Measurements from ENCODE around the gene WIF1.

Gene WIF1

DNA sequence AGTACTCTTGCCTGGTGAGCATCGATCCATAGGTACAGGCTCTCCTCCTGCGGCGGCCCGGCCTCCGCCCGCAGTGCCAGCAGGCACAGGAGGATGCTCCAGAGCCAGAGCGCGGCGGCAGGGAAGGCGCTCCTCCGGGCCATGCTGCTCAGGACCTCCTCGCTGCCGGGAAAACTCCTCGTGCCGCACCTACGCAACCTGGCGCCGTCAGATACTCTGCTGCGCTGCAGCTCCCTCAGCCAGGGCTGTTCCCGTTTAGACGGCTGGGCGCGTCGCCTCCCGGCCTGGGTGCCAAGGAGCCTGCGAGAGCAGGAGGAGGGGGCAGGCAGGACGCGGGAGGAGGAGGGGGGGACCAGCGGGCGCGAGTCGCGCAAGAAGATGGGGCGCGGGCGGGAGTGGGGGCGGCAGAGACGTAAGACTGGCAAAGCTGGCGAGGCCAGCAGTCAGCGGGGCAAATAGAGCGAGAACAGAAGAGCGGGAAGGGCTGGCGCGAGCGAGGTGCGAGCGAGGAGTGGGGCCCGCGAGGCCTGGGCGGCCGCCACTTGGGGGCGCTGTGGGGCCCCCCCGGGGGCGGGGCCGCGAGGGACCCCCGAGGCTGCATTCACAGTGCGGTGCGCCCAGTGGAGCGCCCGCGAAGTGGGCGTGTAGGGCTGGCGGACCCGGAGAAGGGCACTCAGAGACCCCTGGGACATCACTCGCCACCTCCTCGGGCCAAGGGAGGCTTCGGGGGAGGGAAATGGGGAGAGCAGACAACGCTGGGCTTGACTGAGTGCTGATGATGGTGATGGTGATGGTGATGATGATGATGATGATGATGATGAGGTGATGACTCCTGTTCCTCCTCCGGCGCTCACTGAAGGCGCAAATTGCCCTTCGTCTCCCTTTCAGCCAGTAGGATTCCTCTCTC lies at the start of gene WIF1:
TSS of gene WIF1 (minus strand) at position 257 of the 907 bp plus-strand sequence. CDS start at position 143, 114 bp downstream.
- in situ Hi-C loops (cut with HindIII; ENCODE audit: low sequenced_read_pairs) = no loop called here
- TF ChIP-seq CTCF (IDR thresholded peaks at IDR 0.05; ENCODE audit: low read depth, low read length, missing control alignments) = peak; percentile 38
- H3K4me3 ChIP-seq (ENCODE audit: low read depth, low read length) = peak within 1 kb of the TSS; percentile 28
- no peak for DNase-seq (ENCODE audit: low read depth)

DNA sequence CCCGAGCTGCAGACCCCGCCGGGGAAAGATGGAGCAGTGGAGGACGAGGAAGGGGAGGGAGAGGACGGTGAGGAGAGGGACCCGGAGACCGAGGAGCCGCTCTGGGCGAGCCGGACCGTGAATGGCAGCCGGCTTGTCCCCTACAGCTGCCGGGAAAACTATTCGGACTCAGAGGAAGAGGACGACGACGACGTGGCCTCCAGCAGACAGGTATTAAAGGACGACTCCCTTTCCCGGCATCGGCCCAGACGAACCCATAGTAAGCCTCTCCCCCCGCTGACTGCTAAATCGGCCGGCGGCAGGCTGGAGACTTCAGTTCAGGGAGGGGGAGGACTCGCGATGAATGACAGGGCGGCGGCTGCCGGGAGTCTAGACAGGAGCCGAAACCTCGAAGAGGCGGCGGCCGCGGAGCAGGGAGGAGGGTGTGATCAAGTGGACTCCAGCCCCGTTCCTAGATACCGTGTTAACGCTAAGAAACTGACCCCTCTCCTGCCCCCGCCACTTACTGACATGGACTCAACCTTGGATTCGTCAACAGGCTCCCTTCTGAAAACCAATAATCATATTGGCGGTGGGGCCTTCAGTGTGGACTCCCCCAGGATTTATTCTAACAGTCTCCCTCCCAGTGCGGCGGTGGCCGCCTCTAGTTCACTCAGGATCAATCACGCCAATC lies 49.2 kb upstream of the WIF1 start:
- no peak for DNase-seq (ENCODE audit: low read depth)
- H3K4me3 ChIP-seq (ENCODE audit: low read depth, low read length) = peak overlapping the region; percentile 87
- TF ChIP-seq CTCF (IDR thresholded peaks at IDR 0.05; ENCODE audit: low read depth, low read length, missing control alignments) = no peak
- in situ Hi-C loops (cut with HindIII; ENCODE audit: low sequenced_read_pairs) = no loop called here

DNA sequence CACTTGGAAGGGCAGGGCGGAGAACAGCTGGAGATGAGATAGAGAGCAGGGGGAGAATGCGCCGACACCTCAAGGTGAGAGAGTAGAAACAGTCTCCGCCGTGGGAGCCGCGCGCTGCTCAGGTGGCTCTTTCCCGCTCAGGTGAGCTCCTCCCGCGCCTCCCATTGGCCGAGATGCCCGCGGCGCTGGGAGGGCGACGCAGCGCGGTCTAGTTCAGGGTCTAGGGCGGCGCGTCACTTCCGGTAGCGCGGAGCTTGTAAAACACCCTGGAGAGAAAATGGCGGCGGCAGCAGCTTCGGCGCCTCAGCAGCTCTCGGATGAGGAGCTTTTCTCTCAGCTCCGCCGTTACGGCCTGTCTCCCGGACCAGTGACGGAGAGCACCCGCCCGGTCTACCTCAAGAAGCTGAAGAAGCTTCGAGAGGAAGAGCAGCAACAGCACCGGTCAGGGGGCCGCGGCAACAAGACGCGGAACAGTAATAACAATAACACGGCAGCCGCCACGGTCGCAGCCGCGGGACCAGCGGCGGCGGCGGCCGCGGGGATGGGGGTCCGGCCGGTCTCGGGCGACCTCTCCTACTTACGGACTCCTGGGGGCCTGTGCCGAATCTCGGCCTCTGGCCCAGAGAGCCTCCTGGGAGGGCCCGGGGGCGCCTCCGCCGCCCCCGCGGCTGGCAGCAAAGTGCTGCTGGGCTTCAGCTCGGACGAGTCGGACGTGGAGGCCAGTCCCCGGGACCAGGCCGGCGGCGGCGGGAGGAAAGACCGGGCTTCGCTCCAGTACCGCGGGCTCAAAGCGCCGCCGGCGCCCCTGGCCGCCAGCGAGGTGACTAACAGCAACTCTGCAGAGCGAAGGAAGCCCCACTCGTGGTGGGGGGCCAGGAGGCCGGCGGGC lies 48.5 kb upstream of the WIF1 start, which contains the start of gene LEMD3:
TSS of gene LEMD3 (plus strand) at position 264 of the 889 bp plus-strand sequence. CDS start at position 278, 14 bp downstream.
- TF ChIP-seq CTCF (IDR thresholded peaks at IDR 0.05; ENCODE audit: low read depth, low read length, missing control alignments) = no peak
- DNase-seq (ENCODE audit: low read depth) = peak; percentile 76
- in situ Hi-C loops (cut with HindIII; ENCODE audit: low sequenced_read_pairs) = no loop called here
- peak within 1 kb of the TSS; percentile 87 for H3K4me3 ChIP-seq (ENCODE audit: low read depth, low read length)

DNA sequence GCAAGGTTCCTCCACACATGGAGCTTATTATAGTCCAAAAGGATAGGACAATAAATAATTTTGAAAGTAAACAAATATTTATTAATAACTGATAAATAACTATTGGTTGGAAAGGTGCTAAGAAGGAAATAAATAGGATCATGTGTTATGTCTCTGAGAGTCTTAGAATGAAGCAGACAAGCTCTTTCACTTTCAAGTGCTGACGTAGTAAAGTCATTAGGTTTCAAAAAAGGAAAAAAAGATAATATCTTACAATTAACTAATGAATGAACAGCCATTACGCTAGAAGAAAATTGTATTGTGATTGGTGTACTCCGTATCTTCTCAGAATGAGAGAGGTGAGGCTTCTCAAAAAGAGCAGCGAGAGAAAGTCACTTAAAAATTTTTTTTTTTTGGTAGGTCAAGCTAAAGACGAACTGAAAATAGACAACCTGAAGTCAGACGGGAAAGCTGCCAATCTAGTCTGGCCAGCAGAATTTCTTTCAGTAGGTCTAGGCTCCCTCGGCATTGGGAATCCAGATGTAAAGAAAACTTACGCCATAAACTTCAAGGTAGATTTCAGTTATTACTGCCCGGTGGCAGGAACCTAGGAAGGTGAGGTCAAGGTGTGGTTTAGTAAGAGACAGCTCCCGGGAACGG lies 47.7 kb upstream of the WIF1 start:
- DNase-seq (ENCODE audit: low read depth) = no peak
- TF ChIP-seq CTCF (IDR thresholded peaks at IDR 0.05; ENCODE audit: low read depth, low read length, missing control alignments) = no peak
- in situ Hi-C loops (cut with HindIII; ENCODE audit: low sequenced_read_pairs) = no loop called here
- peak overlapping the region; percentile 87 for H3K4me3 ChIP-seq (ENCODE audit: low read depth, low read length)

GRCh38 chr12:65164774-65165173 lies 43.7 kb upstream of the WIF1 start:
- in situ Hi-C loops (cut with HindIII; ENCODE audit: low sequenced_read_pairs) = no loop called here
- DNase-seq (ENCODE audit: low read depth) = no peak
- H3K4me3 ChIP-seq (ENCODE audit: low read depth, low read length) = no peak overlapping the region
- no peak for TF ChIP-seq CTCF (IDR thresholded peaks at IDR 0.05; ENCODE audit: low read depth, low read length, missing control alignments)

Data from astrocyte of the cerebellum (primary cell).